ENCODE results near the gene YAP1. TPM values are rescaled to one million over a fixed set of nuclear protein-coding genes. Genes with fewer than 3 reads are reported as not detected.

Gene YAP1
- total RNA-seq, 2 experiments from 2014 or later, result 0.09 TPM; not detected in 1

GRCh38 chr11:102204174-102204573 lies 93.9 kb downstream of the YAP1 start:
- no peaks in the 10 kb centered on the region for H3K4me1 Mint-ChIP-seq
- CTCF ChIA-PET, result no interaction called here

GRCh38 chr11:102205805-102206204 lies 95.6 kb downstream of the YAP1 start:
- peaks cover 30% of the 10 kb centered on the region for H3K27me3 Mint-ChIP-seq
- ATAC-seq, result no peak
- H3K27ac Mint-ChIP-seq, result no peak overlapping the region
- no peaks in the 10 kb centered on the region for H3K4me1 Mint-ChIP-seq
- DNase-seq, result no peak
- CTCF ChIA-PET, result no interaction called here
- H3K4me3 Mint-ChIP-seq, result no peak overlapping the region
- no peaks in the 10 kb centered on the region for H3K36me3 Mint-ChIP-seq
- no peaks in the 10 kb centered on the region for H3K9me3 Mint-ChIP-seq (ENCODE audit: low read depth)

More at GRCh38 chr11:102204174-102204573, 93.9 kb downstream of the YAP1 start:
- no peaks in the 10 kb centered on the region for H3K9me3 Mint-ChIP-seq (ENCODE audit: low read depth)
- H3K27ac Mint-ChIP-seq, result no peak overlapping the region
- no peak overlapping the region for H3K4me3 Mint-ChIP-seq
- H3K27me3 Mint-ChIP-seq, result peaks cover 26% of the 10 kb centered on the region
- ATAC-seq, result no peak
- DNase-seq, result no peak
- H3K36me3 Mint-ChIP-seq, result no peaks in the 10 kb centered on the region

GRCh38 chr11:102208835-102209234 lies 98.6 kb downstream of the YAP1 start:
- Mint-ChIP-seq H3K27ac (no peak overlapping the region), H3K4me3 (no peak overlapping the region), H3K4me1 (no peaks in the 10 kb centered on the region), H3K36me3 (no peaks in the 10 kb centered on the region), H3K27me3 (peaks cover 25% of the 10 kb centered on the region), H3K9me3 (ENCODE audit: low read depth) (no peaks in the 10 kb centered on the region)
- no peak for DNase-seq
- no peak for ATAC-seq
- CTCF ChIA-PET, result no interaction called here

GRCh38 chr11:102214623-102215022 lies 104.4 kb downstream of the YAP1 start:
- H3K9me3 Mint-ChIP-seq (ENCODE audit: low read depth), result no peaks in the 10 kb centered on the region
- no peak overlapping the region for H3K27ac Mint-ChIP-seq
- ATAC-seq (no peak), DNase-seq (no peak)
- no peaks in the 10 kb centered on the region for H3K36me3 Mint-ChIP-seq
- H3K27me3 Mint-ChIP-seq, result peaks cover 25% of the 10 kb centered on the region
- no peak overlapping the region for H3K4me3 Mint-ChIP-seq
- H3K4me1 Mint-ChIP-seq, result no peaks in the 10 kb centered on the region
- CTCF ChIA-PET, result no interaction called here

- Mint-ChIP-seq H3K36me3 (no peaks in the 10 kb centered on the region), H3K9me3 (ENCODE audit: low read depth) (no peaks in the 10 kb centered on the region), H3K4me3 (no peak overlapping the region), H3K4me1 (no peaks in the 10 kb centered on the region), H3K27me3 (peaks cover 23% of the 10 kb centered on the region), H3K27ac (no peak overlapping the region)
- DNase-seq (no peak), ATAC-seq (no peak)
- CTCF ChIA-PET, result no interaction called here
These were observed 106.3 kb downstream of the YAP1 start for GRCh38 chr11:102216433-102217075.

GRCh38 chr11:102220728-102221467 lies 110.7 kb downstream of the YAP1 start:
- H3K4me1 Mint-ChIP-seq, result no peaks in the 10 kb centered on the region
- ATAC-seq, result no peak
- H3K36me3 Mint-ChIP-seq, result no peaks in the 10 kb centered on the region
- H3K27me3 Mint-ChIP-seq, result peaks cover 20% of the 10 kb centered on the region
- DNase-seq, result no peak
- no peak overlapping the region for H3K4me3 Mint-ChIP-seq
- H3K9me3 Mint-ChIP-seq (ENCODE audit: low read depth), result no peaks in the 10 kb centered on the region
- CTCF ChIA-PET, result no interaction called here
- H3K27ac Mint-ChIP-seq, result no peak overlapping the region

GRCh38 chr11:102223859-102224258 lies 113.6 kb downstream of the YAP1 start:
- CTCF ChIA-PET, result interaction anchor here (1.2 kb wide), 1 partner anchor 11 kb away, joined by 3 read pairs; no protein-coding TSS in a partner anchor
- Mint-ChIP-seq H3K27me3 (peaks cover 11% of the 10 kb centered on the region), H3K27ac (no peak overlapping the region), H3K9me3 (ENCODE audit: low read depth) (no peaks in the 10 kb centered on the region), H3K4me3 (no peak overlapping the region), H3K36me3 (no peaks in the 10 kb centered on the region), H3K4me1 (no peaks in the 10 kb centered on the region)
- DNase-seq (no peak), ATAC-seq (no peak)

- no peak overlapping the region for H3K27ac Mint-ChIP-seq
- CTCF ChIA-PET, result no interaction called here
- H3K9me3 Mint-ChIP-seq (ENCODE audit: low read depth), result no peaks in the 10 kb centered on the region
These were observed 115.7 kb downstream of the YAP1 start for GRCh38 chr11:102225689-102226568.

GRCh38 chr11:102226702-102227490 lies 116.6 kb downstream of the YAP1 start:
- Mint-ChIP-seq H3K27ac (no peak overlapping the region), H3K36me3 (no peaks in the 10 kb centered on the region), H3K4me1 (no peaks in the 10 kb centered on the region), H3K27me3 (peaks cover 22% of the 10 kb centered on the region), H3K9me3 (ENCODE audit: low read depth) (no peaks in the 10 kb centered on the region), H3K4me3 (no peak overlapping the region)
- no peak for ATAC-seq
- DNase-seq, result no peak
- CTCF ChIA-PET, result no interaction called here

More at GRCh38 chr11:102225689-102226568, 115.7 kb downstream of the YAP1 start:
- ATAC-seq (no peak), DNase-seq (no peak)
- Mint-ChIP-seq H3K36me3 (no peaks in the 10 kb centered on the region), H3K4me1 (no peaks in the 10 kb centered on the region), H3K27me3 (peaks cover 14% of the 10 kb centered on the region), H3K4me3 (no peak overlapping the region)

- Mint-ChIP-seq H3K27me3 (peaks cover 27% of the 10 kb centered on the region), H3K9me3 (ENCODE audit: low read depth) (no peaks in the 10 kb centered on the region), H3K27ac (no peak overlapping the region), H3K4me3 (no peak overlapping the region), H3K36me3 (no peaks in the 10 kb centered on the region), H3K4me1 (no peaks in the 10 kb centered on the region)
- ATAC-seq, result no peak
- no peak for DNase-seq
- CTCF ChIA-PET, result no interaction called here
These were observed 119.4 kb downstream of the YAP1 start for GRCh38 chr11:102229510-102230123.

GRCh38 chr11:102230186-102230585 lies 119.9 kb downstream of the YAP1 start:
- DNase-seq (no peak), ATAC-seq (no peak)
- H3K27ac Mint-ChIP-seq, result no peak overlapping the region
- no peaks in the 10 kb centered on the region for H3K4me1 Mint-ChIP-seq
- CTCF ChIA-PET, result no interaction called here
- H3K4me3 Mint-ChIP-seq, result no peak overlapping the region
- no peaks in the 10 kb centered on the region for H3K36me3 Mint-ChIP-seq
- H3K9me3 Mint-ChIP-seq (ENCODE audit: low read depth), result no peaks in the 10 kb centered on the region
- peaks cover 30% of the 10 kb centered on the region for H3K27me3 Mint-ChIP-seq

- DNase-seq (no peak), ATAC-seq (no peak)
- Mint-ChIP-seq H3K4me1 (no peaks in the 10 kb centered on the region), H3K27ac (no peak overlapping the region), H3K36me3 (no peaks in the 10 kb centered on the region), H3K27me3 (peaks cover 33% of the 10 kb centered on the region), H3K9me3 (ENCODE audit: low read depth) (no peaks in the 10 kb centered on the region), H3K4me3 (no peak overlapping the region)
- CTCF ChIA-PET, result no interaction called here
These were observed 120.7 kb downstream of the YAP1 start for GRCh38 chr11:102230911-102231310.
